ENCODE data around the gene COL26A1. TPM values are rescaled to one million over a fixed set of nuclear protein-coding genes. Genes with fewer than 3 reads are reported as not detected.
"Not testable (repeated sequence)": the region's sequence is repeated elsewhere in the genome, so short reads cannot be mapped to it uniquely, and the experiment has no call there.

Gene COL26A1
- total RNA-seq, 2 experiments from 2014 or later, result not detected

DNA sequence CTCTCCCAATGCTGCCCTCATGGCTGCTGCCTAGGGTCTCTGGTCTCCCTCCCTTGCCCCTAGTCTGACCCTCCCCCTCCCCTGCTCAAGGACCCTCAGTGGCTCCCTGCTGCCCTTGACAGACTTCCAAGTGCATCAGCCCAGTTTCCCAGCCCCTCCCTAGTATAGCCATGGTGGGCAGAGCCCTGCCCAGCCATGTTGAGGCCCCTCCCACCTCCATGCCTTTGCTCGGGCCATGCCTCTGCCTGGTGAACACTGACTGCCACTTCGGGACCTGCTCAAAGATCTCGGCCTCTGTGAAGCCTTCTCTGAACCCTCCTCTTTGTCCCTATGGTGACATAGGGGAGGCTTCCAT is 193.2 kb downstream of the COL26A1 start:
- no peak overlapping the region for H3K4me3 Mint-ChIP-seq
- H3K36me3 Mint-ChIP-seq, result no peaks in the 10 kb centered on the region
- POLR2A ChIA-PET, result no interaction called here
- H3K4me1 Mint-ChIP-seq (ENCODE audit: low read depth), result no peaks in the 10 kb centered on the region
- peaks cover 3% of the 10 kb centered on the region for H3K9me3 Mint-ChIP-seq
- no peak overlapping the region for H3K27ac Mint-ChIP-seq
- intact Hi-C loops (cut with micrococcal nuclease), result no loop called here
- no peak for DNase-seq
- CTCF ChIA-PET, result no interaction called here
- peaks cover 6% of the 10 kb centered on the region for H3K27me3 Mint-ChIP-seq

DNA sequence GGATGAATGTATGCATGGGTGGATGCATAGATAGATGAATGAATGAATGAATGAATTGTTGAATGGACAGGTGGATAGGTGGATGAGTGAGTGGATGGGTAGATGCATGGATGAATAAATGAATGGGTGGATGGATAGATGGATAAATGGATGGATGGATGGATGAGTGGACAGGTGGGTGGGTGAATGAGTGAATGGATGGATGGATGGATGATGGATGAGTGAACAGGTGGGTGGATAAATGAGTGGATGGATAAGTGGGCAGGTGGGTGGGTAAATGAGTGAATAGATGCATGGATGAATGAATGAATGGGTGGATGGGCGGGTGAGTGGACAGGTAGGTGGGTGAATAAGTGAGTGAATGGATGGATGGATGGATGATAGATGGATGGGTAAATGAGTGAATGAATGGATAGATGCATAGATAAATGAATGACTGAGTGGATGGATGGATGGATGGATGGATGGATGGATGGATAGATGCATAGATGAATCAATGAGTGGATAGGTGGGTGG is 193.8 kb downstream of the COL26A1 start:
- intact Hi-C loops (cut with micrococcal nuclease), result no loop called here
- CTCF ChIA-PET, result no interaction called here
- no peak overlapping the region for H3K27ac Mint-ChIP-seq
- POLR2A ChIA-PET, result no interaction called here
- peaks cover 6% of the 10 kb centered on the region for H3K27me3 Mint-ChIP-seq
- H3K36me3 Mint-ChIP-seq, result no peaks in the 10 kb centered on the region
- no peak for DNase-seq
- no peak overlapping the region for H3K4me3 Mint-ChIP-seq
- no peaks in the 10 kb centered on the region for H3K4me1 Mint-ChIP-seq (ENCODE audit: low read depth)
- H3K9me3 Mint-ChIP-seq, result peaks cover 3% of the 10 kb centered on the region

DNA sequence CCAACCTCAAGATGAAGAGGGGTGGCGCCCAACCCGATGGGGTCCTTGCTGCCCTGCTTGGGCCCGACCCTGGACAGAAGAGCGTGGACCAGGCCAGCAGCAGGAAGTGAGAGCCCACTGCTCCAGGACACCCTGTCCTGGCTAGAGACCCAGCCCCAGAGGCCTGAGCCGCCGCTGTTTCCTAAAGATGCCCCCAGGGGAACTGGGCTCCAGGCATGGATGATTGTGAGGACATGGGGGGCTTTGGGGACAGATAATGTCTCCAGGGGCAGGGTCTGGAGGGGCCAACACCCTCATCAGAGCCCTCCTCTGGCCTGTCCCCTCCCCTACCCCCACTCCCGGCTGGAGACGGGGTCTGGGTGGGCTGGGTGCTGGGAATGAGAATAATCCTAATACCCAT is 194.7 kb downstream of the COL26A1 start:
- Mint-ChIP-seq H3K4me3 (no peak overlapping the region), H3K36me3 (no peaks in the 10 kb centered on the region), H3K27ac (no peak overlapping the region), H3K27me3 (peaks cover 6% of the 10 kb centered on the region), H3K4me1 (ENCODE audit: low read depth) (no peaks in the 10 kb centered on the region), H3K9me3 (peaks cover 3% of the 10 kb centered on the region)
- intact Hi-C loops (cut with micrococcal nuclease), result no loop called here
- ChIA-PET CTCF (no interaction called here), POLR2A (no interaction called here)
- DNase-seq, result no peak

DNA sequence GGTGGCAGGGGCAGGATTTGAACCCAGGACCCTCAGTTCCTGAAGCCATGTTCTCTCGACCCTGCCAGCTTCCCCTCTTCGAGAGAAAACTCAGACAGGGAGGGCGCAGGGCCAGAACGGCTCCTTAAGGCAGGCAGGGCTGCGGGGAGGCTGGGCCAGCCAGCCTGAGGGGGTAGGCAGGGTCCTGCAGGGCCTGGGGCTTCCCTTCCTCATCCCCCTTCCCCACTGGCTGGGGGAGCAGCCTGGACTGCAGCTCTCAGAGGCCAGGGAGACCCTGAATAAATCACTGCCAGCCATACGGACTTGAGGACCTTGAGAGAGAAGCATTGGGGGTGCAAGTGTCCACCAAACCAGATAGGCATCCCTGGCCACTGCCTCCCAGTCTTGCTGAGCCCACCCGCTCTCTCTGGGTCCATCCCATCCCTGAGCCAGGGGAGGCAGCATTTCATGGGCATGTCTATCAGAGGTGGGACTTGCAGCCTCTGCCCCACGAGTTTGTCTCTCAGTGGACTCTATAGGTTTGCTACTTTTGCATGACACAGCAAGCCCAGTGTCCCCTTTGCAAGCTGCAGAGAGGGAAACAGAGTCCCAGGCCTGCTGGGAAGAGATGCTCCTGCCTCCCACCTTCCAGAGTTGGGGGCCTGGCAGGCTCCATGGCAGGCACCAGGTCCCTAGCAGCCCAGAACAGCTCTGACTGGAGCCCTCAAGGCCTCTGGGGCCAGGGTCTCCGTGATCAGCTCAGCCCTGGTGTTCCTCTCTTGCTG is 195.5 kb downstream of the COL26A1 start:
- intact Hi-C loops (cut with micrococcal nuclease), result no loop called here
- Mint-ChIP-seq H3K4me3 (no peak overlapping the region), H3K36me3 (no peaks in the 10 kb centered on the region), H3K27ac (no peak overlapping the region), H3K27me3 (peaks cover 6% of the 10 kb centered on the region), H3K9me3 (peaks cover 3% of the 10 kb centered on the region), H3K4me1 (ENCODE audit: low read depth) (no peaks in the 10 kb centered on the region)
- ChIA-PET CTCF (no interaction called here), POLR2A (no interaction called here)
- no peak for DNase-seq

DNA sequence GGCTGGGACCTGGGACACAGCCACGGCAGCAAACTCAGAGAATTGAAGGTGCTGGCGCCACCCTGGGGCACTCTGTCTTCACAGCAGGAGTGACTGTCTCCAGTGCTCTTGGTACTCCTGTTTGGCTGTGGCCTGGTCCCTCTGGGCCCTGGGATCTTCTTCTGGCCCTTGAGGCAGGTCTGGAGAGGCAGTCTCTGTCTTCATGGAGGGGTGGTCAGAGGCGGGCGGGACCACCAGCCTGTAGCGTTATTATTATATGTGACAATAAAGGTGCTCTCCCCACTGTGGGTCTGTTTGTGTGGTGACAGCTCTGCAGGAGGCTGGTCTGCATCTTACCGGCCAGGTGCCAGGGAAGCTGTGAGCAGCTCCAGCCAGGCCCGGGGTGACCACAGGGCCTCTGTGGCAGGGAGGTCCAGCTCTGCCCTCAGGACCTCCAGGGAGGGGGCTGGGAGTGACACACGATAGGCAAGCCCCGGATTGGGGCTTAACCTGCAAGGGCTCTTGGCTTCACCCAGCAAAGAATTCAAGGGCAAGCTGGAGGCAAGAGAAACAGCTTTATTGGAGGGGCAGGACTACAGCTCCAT is 196.2 kb downstream of the COL26A1 start:
- Mint-ChIP-seq H3K4me3 (no peak overlapping the region), H3K4me1 (ENCODE audit: low read depth) (no peaks in the 10 kb centered on the region), H3K36me3 (no peaks in the 10 kb centered on the region), H3K27ac (no peak overlapping the region), H3K27me3 (peaks cover 6% of the 10 kb centered on the region), H3K9me3 (peaks cover 3% of the 10 kb centered on the region)
- ChIA-PET CTCF (no interaction called here), POLR2A (no interaction called here)
- intact Hi-C loops (cut with micrococcal nuclease), result no loop called here
- no peak for DNase-seq

DNA sequence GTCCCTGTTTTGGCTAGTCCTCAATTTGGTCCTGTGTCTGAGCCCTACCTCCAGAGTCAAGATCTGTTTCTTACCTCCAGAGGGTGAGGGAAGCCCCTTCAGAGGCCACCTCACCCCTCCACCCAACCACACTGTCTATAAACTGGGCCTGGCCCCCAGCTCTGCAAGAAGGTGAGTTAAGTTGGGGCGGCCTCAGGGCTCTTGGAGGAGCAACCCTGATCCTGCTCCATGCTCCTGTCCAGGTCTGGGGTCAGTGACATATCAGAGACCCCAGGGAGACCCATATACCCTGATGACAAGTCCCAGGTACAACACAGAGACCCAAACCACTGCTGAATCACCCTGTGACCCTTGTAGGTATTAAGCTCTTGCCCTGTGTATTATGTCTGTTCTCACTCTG is 196.9 kb downstream of the COL26A1 start:
- no peak overlapping the region for H3K4me3 Mint-ChIP-seq
- peaks cover 3% of the 10 kb centered on the region for H3K9me3 Mint-ChIP-seq
- no peak overlapping the region for H3K27ac Mint-ChIP-seq
- peaks cover 9% of the 10 kb centered on the region for H3K27me3 Mint-ChIP-seq
- POLR2A ChIA-PET, result no interaction called here
- intact Hi-C loops (cut with micrococcal nuclease), result no loop called here
- no peaks in the 10 kb centered on the region for H3K36me3 Mint-ChIP-seq
- DNase-seq, result no peak
- peaks cover 2% of the 10 kb centered on the region for H3K4me1 Mint-ChIP-seq (ENCODE audit: low read depth)
- CTCF ChIA-PET, result no interaction called here

DNA sequence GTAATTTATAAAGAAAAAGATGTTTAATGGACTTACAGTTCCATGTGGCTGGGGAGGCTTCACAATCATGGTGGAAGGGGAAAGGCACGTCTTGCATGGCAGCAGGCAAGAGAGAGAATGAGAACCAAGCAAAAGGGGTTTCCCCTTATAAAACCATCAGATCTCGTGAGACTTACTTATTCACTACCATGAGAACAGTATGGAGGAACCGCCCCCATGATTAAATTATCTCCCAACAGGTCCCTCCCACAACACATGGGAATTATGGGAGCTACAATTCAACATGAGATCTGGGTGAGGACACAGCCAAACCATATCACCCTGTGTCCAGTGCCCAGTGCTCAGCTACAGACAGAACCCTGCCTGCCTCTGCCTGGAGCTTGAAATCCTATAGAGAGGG is 197.3 kb downstream of the COL26A1 start:
- H3K27me3 Mint-ChIP-seq; H3K4me1 Mint-ChIP-seq (ENCODE audit: low read depth); H3K9me3 Mint-ChIP-seq; POLR2A ChIA-PET; H3K4me3 Mint-ChIP-seq; DNase-seq; H3K36me3 Mint-ChIP-seq; H3K27ac Mint-ChIP-seq; CTCF ChIA-PET; intact Hi-C loops (cut with micrococcal nuclease): not testable (repeated sequence)

DNA sequence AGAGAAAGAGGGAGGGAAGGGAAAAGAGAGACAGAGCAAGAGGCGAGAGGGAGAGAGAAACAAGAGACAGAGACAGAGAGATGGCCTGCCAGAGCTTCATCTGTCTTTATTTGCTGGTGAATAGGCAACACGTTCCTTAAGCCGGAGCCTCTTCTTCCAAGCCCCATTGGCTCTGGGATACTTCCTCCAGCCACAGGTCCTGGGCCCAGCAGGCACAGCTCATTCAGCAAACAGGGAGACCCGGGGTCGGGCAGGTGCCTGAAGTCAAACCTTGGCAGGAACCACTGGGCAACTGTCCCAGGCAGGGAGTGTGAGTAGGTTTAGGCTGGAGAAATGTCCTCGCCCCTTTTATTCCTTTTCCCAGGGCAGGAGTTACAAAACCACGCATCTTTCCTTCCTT is 198.2 kb downstream of the COL26A1 start:
- Mint-ChIP-seq H3K4me3 (no peak overlapping the region), H3K4me1 (ENCODE audit: low read depth) (peaks cover 2% of the 10 kb centered on the region), H3K27ac (no peak overlapping the region), H3K36me3 (no peaks in the 10 kb centered on the region), H3K9me3 (peaks cover 3% of the 10 kb centered on the region), H3K27me3 (peaks cover 9% of the 10 kb centered on the region)
- intact Hi-C loops (cut with micrococcal nuclease), result no loop called here
- ChIA-PET CTCF (no interaction called here), POLR2A (no interaction called here)
- DNase-seq, result no peak

DNA sequence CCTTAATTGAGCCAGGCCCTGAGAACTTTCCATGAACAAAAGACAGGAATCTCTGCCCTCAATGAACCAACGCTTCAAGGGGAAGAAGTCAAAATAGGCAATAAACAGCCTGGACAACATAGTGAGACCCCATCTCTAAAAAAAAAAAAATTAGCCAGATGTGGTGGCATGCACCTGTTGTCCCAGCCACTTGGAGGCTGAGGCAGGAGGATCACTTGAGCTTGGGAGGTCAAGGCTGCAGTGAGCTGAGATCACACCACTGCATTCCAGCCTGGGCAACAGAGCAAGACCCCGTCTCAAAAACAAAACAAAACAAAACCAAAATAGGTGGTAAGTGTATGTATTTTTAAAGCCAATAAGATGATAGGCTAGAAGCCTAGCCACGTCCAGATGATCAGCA is 198.6 kb downstream of the COL26A1 start:
- POLR2A ChIA-PET; H3K4me1 Mint-ChIP-seq (ENCODE audit: low read depth); CTCF ChIA-PET: not testable (repeated sequence)

DNA sequence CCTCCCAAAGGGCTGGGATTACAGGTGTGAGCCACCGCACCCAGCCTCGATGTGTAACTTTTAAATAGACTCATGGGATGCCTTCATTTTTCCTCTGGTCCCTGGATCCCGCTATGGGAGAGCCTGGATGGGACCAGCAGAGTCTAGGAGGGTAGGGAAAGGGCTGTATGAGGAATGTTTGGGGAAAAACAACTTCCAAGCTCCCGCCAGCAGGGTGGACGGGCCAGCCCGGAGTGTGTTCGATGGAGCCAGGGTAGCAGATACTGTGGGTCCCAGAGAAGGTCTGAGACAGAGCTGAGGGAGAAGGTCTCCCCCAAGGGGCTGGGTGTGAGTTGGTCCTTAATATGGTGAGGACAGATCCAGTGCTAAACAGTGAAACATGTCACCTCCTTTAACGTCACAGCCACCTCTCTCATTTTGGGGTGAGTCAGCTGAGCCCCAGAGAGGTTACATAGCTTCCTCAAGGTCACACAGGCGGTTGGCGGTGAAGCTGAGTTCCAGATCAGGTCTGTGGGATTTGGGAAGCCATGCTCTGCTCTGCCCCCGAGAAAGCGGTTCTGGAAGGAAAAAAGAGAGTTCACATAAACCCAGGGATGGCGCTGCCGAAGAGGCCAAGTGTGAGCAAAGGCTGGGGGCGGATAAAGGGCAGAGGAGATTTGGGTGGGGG is 200.0 kb downstream of the COL26A1 start:
- Mint-ChIP-seq H3K9me3 (peaks cover 3% of the 10 kb centered on the region), H3K4me1 (ENCODE audit: low read depth) (peaks cover 2% of the 10 kb centered on the region), H3K4me3 (no peak overlapping the region), H3K36me3 (no peaks in the 10 kb centered on the region), H3K27me3 (peaks cover 5% of the 10 kb centered on the region), H3K27ac (no peak overlapping the region)
- CTCF ChIA-PET, result interaction anchor here (0.6 to 1.0 kb wide), 3 partner anchors 39 to 710 kb away, joined by 3 to 5 read pairs (median 3); no protein-coding TSS in a partner anchor
- DNase-seq, result no peak
- intact Hi-C loops (cut with micrococcal nuclease), result no loop called here
- POLR2A ChIA-PET, result no interaction called here

More for the DNA sequence above, 198.6 kb downstream of the COL26A1 start:
- H3K9me3 Mint-ChIP-seq; H3K4me3 Mint-ChIP-seq; DNase-seq; H3K36me3 Mint-ChIP-seq; intact Hi-C loops (cut with micrococcal nuclease); H3K27ac Mint-ChIP-seq; H3K27me3 Mint-ChIP-seq: not testable (repeated sequence)

DNA sequence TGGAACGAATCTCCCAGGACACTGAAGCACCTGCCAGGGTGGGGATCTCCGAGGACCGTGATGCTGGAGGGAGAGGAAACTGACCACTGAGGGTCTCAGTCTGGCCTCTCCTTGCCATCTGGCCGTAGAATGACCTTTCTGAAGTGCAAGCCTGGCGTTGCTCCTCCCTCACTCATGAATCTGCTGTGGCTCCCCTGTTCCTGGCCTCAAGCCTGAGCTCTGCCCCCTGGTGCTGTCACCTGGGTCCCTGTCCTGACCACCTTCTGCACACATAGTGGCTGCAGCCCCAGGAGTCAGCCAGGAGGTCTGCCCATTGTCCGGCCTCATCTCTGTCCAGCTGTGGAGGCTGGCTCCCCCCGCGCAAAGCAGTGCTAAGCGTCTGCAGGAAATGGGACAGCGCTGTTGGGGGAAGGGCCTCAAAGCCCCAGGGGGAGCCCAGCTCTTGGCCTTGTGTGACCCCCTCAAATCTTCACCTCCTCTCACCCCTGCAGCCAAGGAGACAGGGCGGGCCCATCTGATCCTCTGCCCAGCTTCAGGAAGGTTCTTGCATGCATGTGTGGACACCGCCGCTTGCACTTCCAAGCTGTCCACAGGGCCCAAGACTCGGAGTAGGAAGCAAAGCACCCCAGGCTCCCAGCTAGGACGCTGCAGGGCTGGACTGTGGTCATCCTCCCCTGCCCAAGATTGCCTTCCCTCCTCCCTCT is 200.7 kb downstream of the COL26A1 start:
- intact Hi-C loops (cut with micrococcal nuclease), result no loop called here
- ChIA-PET POLR2A (no interaction called here), CTCF (no interaction called here)
- Mint-ChIP-seq H3K4me3 (no peak overlapping the region), H3K27ac (no peak overlapping the region), H3K27me3 (peaks cover 5% of the 10 kb centered on the region), H3K9me3 (peaks cover 3% of the 10 kb centered on the region), H3K36me3 (no peaks in the 10 kb centered on the region), H3K4me1 (ENCODE audit: low read depth) (peaks cover 2% of the 10 kb centered on the region)
- no peak for DNase-seq

DNA sequence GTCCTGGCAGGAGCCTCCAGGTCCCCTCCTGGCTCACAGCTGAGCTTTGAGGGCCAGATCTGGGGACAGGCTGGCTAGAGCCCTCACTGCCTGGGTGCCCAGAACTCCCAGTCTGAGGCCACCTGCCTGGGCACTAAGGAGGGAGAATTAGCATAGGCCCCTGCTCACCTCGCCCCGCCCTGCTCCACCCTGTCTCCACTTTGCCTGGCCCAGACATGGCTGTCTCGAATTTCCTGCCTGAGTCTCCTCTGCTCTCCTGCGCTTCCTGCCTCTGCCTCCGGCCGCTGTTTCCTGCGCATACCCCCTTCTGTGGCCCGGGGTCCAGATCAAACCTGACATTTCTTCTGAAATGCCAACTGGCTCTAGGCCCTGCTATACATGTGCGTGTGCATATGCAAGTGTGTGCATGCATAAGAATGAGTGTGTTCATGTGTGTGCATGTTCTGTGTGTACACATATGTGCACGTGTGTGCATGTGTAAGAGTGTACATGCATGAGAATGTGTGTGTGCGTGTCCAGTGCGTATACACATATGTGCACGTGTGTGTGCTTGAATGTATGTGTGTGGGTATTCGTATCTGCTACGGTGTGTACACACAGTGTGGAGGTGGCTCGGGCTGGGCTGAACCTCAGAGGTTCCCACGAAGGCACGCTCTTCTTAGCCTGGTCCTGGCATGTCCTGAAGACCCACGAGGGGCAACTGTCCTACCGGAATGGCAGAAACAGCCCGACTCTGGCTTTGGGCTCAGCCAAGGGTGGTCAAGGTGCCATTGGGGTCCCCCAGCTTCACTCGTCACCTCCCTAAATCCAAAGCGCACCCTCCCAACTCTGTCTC is 201.5 kb downstream of the COL26A1 start:
- intact Hi-C loops (cut with micrococcal nuclease), result no loop called here
- no peak for DNase-seq
- Mint-ChIP-seq H3K36me3 (no peaks in the 10 kb centered on the region), H3K27ac (no peak overlapping the region), H3K4me1 (ENCODE audit: low read depth) (peaks cover 2% of the 10 kb centered on the region), H3K4me3 (no peak overlapping the region), H3K27me3 (peaks cover 10% of the 10 kb centered on the region), H3K9me3 (peaks cover 5% of the 10 kb centered on the region)
- POLR2A ChIA-PET, result no interaction called here
- CTCF ChIA-PET, result no interaction called here

Measured in activated CD4-positive, alpha-beta memory T cell treated with anti-CD3 and anti-CD28 coated beads for 36 hours (primary cell).